ENCODE results near the gene FLNC. TPM values are rescaled to one million over a fixed set of nuclear protein-coding genes. Genes with fewer than 3 reads are reported as not detected.
A peak's percentile ranks its signal among the peaks of the same experiment; 100 is the strongest.

FLNC gene
- total and polyA plus RNA-seq, 2 donors from 2014 or later = 2.8 to 12.2 TPM

GRCh38 chr7:128838109-128838779, 8.0 kb downstream of the FLNC start:
- Histone ChIP-seq H3K27ac (ENCODE audit: low read depth in 2 of 2, low read length in 2 of 2) (no peak overlapping the region), H3K9ac (ENCODE audit: low read length in 3 of 3) (no peak overlapping the region), H3K36me3 (ENCODE audit: control insufficient read depth in 2 of 3, insufficient read depth in 3 of 3, low read length in 3 of 3) (no peaks in the 10 kb centered on the region), H3K9me3 (ENCODE audit: control insufficient read depth in 2 of 3, insufficient read depth in 1 of 3, low read length in 3 of 3) (no peaks in the 10 kb centered on the region), H3K27me3 (ENCODE audit: control insufficient read depth, insufficient read depth, low read length) (no peaks in the 10 kb centered on the region), H3K4me1 (ENCODE audit: control insufficient read depth in 2 of 3, insufficient read depth in 2 of 3, low read depth in 1 of 3, low read length in 3 of 3) (no peaks in the 10 kb centered on the region), H3K4me3 (ENCODE audit: low read length in 3 of 3) (no peak overlapping the region)
- no peak for FAIRE-seq
- peak in 1 of 5 donors; percentile 72 for DNase-seq
- TF ChIP-seq CTCF (IDR thresholded peaks at IDR 0.05; ENCODE audit: borderline replicate concordance, extremely low read depth, insufficient read depth) = no peak
- intact Hi-C loops (cut with DNase I) = no loop called here

GRCh38 chr7:128838981-128839731, 8.9 kb downstream of the FLNC start:
- Histone ChIP-seq H3K9me3 (ENCODE audit: control insufficient read depth in 2 of 3, insufficient read depth in 1 of 3, low read length in 3 of 3) (no peaks in the 10 kb centered on the region), H3K27ac (ENCODE audit: low read depth in 2 of 2, low read length in 2 of 2) (no peak overlapping the region), H3K36me3 (ENCODE audit: control insufficient read depth in 2 of 3, insufficient read depth in 3 of 3, low read length in 3 of 3) (no peaks in the 10 kb centered on the region), H3K4me1 (ENCODE audit: control insufficient read depth in 2 of 3, insufficient read depth in 2 of 3, low read depth in 1 of 3, low read length in 3 of 3) (no peaks in the 10 kb centered on the region), H3K4me3 (ENCODE audit: low read length in 3 of 3) (no peak overlapping the region), H3K9ac (ENCODE audit: low read length in 3 of 3) (no peak overlapping the region), H3K27me3 (ENCODE audit: control insufficient read depth, insufficient read depth, low read length) (no peaks in the 10 kb centered on the region)
- FAIRE-seq (no peak), DNase-seq (peak in 1 of 5 donors; percentile 61)
- intact Hi-C loops (cut with DNase I) = no loop called here
- TF ChIP-seq CTCF (IDR thresholded peaks at IDR 0.05; ENCODE audit: borderline replicate concordance, extremely low read depth, insufficient read depth) = no peak

- DNase-seq (peak in 1 of 5 donors; percentile 51), FAIRE-seq (no peak)
- no peak overlapping the region for H3K27ac ChIP-seq (ENCODE audit: low read depth in 2 of 2, low read length in 2 of 2)
Observed at GRCh38 chr7:128839751-128840177, 9.6 kb downstream of the FLNC start.

More at GRCh38 chr7:128839751-128840177, 9.6 kb downstream of the FLNC start:
- no peak for TF ChIP-seq CTCF (IDR thresholded peaks at IDR 0.05; ENCODE audit: borderline replicate concordance, extremely low read depth, insufficient read depth)
- Histone ChIP-seq H3K36me3 (ENCODE audit: control insufficient read depth in 2 of 3, insufficient read depth in 3 of 3, low read length in 3 of 3) (no peaks in the 10 kb centered on the region), H3K9me3 (ENCODE audit: control insufficient read depth in 2 of 3, insufficient read depth in 1 of 3, low read length in 3 of 3) (no peaks in the 10 kb centered on the region), H3K9ac (ENCODE audit: low read length in 3 of 3) (no peak overlapping the region), H3K4me1 (ENCODE audit: control insufficient read depth in 2 of 3, insufficient read depth in 2 of 3, low read depth in 1 of 3, low read length in 3 of 3) (no peaks in the 10 kb centered on the region), H3K4me3 (ENCODE audit: low read length in 3 of 3) (no peak overlapping the region), H3K27me3 (ENCODE audit: control insufficient read depth, insufficient read depth, low read length) (no peaks in the 10 kb centered on the region)
- intact Hi-C loops (cut with DNase I) = no loop called here

Measured in kidney (tissue), 14 donors.